Inflammatory macrophage treated with lipopolysaccharide for 1 hour (primary cell): ENCODE results near the gene PTPRN2.

Source experiments
- DNase-seq, 2 donors: peaks; one replicate each; pipeline ENCODE4 v3.0.0-alpha.2; 2020 to 2022

PTPRN2 gene

GRCh38 chr7:158486919-158487318, 100.7 kb downstream of the PTPRN2 start:
- DNase-seq: no peak

DNA sequence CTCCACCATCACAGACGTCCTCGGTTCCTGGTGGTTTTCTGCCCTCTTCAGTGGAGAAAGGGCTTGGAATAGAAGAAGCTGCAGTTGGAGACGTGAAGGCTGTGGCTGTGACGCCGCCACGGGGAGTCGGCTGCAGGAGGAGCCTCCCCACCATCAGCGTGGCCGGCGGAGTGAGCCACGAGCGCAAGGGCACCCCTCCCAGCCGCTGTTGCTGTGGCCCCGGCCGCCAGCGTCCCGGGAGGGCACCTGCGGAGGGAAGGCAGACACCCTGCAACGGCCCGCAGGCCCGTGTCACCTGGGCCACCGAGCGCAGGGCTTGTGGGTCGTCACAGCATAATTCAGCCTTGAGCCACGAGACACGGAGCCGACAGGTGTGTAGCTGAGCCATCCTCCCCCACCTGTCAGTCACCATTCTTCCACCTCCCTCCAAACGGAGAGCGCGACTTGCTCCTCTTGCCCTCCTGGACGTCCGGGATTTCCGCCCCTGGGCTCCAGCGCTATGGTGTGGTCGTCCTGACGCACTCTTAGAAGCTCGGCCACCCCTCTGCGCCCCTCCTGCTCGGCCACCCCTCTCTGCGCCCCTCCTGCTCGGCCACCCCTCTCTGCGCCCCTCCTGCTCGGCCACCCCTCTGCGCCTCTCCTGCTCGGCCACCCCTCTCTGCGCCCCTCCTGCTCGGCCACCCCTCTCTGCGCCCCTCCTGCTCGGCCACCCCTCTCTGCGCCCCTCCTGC, 102.7 kb downstream of the PTPRN2 start:
- DNase-seq: no peak

- no peak for DNase-seq
These were observed 105.1 kb downstream of the PTPRN2 start for GRCh38 chr7:158482480-158482879.

- DNase-seq: no peak
These were observed 108.0 kb downstream of the PTPRN2 start for GRCh38 chr7:158479664-158480025.

DNA sequence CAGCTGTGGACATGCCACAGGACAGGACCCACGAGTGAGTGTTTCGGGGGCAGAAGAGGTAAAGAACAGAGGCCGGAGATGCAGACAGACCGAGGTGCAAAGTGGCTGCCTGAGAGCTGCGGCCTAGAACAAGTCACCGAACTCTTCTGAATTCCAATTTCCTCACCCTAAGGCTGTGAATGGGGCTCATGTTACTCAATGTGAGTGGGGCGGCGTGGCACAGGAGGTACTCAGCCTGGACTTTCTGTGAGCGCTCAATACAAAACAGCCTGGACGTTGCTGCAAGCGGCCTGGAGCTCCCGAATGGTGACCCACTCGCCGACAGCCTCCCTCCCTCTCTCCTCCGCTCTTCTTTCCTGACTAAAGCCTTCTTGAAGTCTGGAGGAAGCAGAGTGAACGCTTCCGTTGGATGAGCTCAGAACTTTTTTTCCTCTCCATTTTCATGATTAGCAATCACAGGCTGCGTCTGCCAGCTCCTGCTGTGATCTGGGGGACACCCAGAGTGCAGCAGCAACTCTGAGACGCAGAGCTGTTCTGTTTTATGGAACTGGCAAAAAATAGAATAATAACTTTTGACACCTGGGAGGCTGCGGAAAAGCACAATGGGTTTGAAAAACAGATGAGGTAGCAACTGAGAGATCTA, 108.5 kb downstream of the PTPRN2 start:
- no peak for DNase-seq

GRCh38 chr7:158477866-158478265, 109.8 kb downstream of the PTPRN2 start:
- DNase-seq: no peak

GRCh38 chr7:158476331-158476932, 111.2 kb downstream of the PTPRN2 start:
- no peak for DNase-seq

DNA sequence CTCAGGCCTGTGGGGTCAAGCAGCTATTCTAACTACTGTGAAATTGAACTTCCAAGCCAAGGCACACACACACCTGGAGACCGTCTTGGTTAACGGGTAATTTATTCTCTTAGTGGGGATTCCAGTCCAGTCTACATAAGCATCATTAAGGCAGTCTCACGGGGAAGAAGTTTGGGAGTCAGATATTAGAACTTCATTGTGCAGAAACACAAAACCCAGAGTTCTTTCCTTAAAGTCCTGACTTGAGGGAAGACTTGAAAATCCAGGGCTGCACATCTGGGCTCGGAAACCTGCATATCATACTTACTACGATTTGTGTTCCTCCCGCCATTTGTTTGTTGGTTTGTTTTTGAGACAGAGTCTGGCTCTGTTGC, 112.0 kb downstream of the PTPRN2 start:
- no peak for DNase-seq

DNA sequence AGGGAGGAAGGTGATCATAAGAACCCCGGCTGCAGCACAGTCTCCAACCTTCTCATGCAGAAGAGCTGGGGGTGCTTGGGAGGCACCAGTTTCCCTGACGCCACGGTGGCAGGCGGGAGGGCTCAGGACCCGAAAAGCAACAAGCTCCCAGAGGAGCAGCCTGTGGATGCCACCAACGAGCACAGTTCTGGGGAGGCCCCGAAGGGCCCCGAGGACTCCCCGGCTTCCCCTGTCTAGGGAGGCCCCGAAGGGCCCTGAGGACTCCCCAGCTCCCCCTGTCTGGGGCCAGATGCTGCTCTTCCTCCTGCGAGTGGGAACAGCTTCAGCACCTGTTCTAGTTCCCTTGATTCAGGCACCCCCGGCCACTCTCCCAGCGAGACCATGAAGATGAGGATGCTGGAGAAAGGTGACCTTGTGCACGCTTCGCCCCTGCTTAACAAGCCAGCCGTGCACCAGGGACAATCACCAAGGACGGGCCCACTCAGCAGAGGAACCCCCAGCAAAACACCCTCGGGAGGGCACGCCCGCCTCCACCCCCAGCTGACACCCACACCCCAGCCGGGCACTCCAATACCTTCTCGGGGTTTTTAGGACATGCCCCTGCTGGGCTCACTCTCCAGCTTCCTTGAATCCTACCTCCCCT, 112.5 kb downstream of the PTPRN2 start:
- DNase-seq: no peak

GRCh38 chr7:158474488-158474887, 113.1 kb downstream of the PTPRN2 start:
- no peak for DNase-seq

DNA sequence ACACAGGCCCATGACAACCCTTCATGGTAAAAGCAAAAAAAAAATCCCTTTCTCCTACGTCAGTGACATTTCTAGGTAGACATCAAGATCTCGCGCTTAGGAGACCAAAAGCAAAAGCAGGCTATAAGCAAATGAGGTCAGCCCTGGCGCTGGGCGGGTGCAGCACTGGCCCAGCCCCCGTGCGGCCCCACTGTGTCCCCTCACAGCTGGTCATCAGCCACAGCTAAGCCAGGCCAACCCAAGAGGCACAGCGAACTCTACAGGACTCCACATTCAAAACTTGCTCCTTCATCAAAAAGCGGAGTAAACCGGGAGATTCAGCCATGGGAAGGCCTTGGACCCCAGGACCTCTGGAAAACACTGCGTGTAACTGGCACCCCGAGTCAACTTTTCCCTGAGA, 113.7 kb downstream of the PTPRN2 start:
- no peak for DNase-seq

- no peak for DNase-seq
These were observed 114.4 kb downstream of the PTPRN2 start for GRCh38 chr7:158473221-158473620.

DNA sequence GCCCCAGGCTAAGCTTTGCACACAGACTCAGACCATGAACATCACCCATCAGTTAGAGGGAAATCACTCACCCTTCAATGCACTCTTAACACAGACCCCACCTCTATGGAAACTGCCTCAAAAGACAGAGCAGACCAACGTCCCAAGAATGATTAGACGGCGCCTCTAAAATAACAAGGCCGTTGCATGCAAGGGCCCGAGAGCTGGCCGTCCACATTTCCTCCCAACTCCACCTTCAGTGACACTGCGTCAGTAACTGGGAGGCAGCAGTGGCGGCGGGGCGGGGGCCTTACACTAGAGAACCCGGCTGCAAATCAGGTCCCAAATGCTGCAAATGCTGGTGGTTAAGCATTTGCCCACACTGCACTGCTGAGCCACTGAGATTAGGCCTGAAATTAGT, 115.0 kb downstream of the PTPRN2 start:
- DNase-seq: no peak

DNA sequence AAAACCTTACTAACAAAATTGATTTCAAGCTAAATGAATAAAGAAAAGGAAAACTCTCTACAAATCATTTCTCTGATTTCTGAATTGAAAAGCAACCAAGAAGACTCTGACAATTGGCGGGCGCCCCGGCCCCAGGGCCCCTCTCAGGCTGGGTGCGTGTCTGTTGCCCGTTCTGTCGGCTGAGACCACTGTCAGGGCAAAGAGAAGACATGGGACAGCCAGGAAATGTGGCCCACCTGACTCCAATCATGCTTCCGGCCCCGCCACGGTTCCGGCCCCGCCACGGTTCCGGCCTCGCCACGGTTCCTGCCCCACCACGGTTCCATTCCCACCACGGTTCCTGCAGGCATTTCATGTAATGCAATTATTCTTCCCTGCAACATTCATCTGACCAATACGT, 115.9 kb downstream of the PTPRN2 start:
- DNase-seq: no peak

DNA sequence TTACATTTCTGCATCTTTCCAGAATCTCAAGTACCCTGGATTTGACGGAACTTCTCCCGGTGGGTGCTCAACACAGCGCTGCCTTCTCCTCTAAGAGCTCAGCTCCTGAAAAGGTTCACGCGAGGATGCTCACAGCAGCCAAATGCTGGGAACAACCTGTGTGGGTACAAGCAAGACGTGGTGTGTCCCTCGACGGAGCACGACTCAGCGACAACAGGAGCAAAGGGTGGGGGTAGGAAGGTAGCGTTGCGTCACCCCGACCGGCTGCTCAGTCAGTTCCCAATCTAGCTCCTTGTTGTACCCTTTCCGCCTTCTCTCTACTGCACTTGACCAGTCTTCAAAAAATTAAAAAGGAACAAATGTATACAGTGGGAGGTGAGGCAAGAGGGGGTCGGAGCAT, 117.3 kb downstream of the PTPRN2 start:
- DNase-seq: no peak

DNA sequence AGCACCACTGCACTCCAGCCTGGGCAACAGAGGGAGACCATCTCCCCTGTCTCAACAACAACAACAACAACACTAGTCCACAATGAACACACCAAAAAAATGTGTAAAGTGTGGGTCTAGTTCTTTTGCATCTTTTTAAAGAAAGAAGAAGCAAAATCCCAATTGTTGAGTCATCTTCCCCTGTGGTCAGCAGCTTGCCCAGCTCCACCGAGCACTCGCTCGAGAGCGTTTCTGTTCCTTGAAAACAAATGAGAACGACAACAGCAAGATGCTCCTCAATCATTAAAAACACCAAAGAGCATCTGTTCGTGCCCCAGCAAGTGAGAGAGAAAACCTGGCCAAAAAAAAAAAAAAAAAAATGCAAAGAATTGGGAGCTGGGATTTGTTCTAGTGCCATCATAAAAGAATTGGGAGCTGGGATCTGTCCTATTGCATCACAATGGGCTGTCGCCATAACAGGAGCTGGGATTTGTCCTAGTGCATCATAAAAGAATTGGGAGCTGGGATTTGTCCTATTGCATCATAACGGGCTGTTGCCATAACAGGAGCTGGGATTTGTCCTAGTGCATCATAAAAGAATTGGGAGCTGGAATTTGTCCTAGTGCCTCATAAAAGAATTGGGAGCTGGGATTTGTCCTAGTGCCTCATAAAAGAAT, 118.1 kb downstream of the PTPRN2 start:
- peak; percentile 36 to 39 for DNase-seq

DNA sequence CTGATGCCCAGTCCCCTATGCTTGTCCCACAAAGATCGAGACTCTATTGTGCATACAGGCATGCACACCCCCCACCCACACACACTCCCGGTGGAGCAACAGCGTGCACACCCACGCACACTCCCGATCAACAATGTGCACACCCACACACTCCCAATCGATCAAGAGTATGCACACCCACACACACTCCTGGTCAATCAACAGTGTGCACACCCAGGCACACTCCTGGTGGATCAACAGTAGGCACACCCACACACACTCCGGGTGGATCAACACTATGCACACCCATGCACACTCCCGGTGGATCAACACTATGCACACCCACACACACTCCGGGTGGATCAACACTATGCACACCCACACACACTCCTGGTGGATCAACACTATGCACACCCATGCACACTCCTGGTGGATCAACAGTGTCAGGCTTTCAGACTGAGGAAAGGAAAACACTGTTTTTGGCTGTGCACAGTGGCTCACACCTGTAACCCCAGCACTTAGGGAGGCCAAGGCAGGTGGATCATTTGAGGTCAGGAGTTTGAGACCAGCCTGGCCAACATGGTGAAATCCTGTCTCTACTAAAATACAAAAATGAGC, 118.8 kb downstream of the PTPRN2 start:
- DNase-seq: no peak

DNA sequence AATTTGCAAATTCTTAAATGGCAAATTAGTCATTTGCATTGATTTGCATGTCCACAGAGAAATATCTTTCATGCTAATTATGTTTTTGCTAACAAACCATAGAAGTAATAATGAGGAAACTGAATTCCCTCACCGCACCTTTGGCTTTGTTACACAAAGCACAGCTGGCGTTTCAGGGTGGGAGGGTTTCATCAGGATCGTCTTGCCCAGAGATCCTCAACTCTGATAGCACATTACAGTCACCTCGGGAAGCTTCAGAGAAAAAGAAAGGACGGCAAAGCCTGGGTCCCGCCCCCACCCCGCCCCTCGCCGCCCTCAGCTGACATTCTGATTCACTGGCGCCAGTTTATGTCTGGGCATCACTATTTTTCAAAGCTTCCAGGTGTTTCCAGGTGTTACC, 119.4 kb downstream of the PTPRN2 start:
- DNase-seq: no peak

DNA sequence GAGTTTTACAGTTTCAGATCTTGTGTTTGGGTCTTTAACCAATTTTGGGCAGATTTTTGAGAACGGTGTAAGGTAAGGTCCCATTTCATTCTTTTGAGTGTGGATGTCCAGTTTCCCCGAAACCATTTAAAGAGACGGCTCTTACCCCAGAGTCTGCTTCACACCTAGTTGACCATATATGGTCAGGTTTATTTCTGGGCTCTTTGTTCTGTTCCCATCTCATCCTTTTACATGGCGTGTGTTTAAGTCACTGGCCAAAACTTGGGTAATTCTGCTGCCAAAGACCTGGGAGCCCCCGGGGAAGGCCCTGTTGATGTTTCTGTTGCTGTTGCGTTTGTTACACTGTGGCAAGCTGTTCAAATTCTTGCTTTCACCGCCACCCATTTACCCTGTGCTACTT, 120.1 kb downstream of the PTPRN2 start:
- DNase-seq: no peak

GRCh38 chr7:158463317-158463716, 124.3 kb downstream of the PTPRN2 start:
- DNase-seq: no peak

- peak in 1 of 2 donors; percentile 8 for DNase-seq
These were observed 125.8 kb downstream of the PTPRN2 start for GRCh38 chr7:158461824-158462223.

GRCh38 chr7:158460665-158461064, 127.0 kb downstream of the PTPRN2 start:
- DNase-seq: no peak

DNA sequence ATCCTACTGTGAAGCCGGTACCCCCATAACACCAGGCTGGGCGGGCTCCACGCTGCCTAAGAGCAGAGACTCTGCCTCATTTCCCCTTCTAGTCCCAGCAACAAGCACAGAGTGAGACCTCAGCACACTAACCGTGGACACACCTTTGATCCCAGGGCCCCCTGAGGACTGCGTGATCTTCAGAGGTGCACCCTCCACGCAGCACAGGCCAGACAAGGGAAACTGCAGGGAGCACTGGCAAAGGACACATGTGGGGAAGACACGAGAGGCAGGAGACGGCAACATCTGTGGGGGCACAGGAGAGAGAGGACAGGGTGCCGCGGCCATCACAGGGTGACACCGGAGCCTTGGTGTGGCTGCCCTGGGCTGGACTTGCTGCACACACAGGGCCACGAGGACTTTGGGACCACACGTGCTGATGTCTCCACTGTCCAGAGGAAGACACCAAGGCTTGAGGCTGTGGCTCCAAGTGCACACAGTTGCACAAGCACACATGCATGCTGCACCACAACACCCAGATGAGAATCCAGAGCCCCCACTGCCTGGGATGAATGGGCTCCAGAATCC, 128.8 kb downstream of the PTPRN2 start:
- DNase-seq: no peak
